Body of pancreas (tissue), 4 donors: ENCODE measurements around the gene RNF152. TPM values are rescaled to one million over a fixed set of nuclear protein-coding genes. Genes with fewer than 3 reads are reported as not detected.

Experiments
- ATAC-seq: fragments of 150-250 bp; one replicate; pipeline ENCODE4 v1.9.1; 2016
- DNase-seq, 4 donors: peaks; one replicate each; pipeline ENCODE4 v3.0.0-alpha.2; 2019
- H3K27ac ChIP-seq, 4 donors: fragments of 200-600 bp; sonication (generic); 1 replicate in 3 of 4; 2 replicates in 1 of 4; pipeline versions ENCODE4 v1.5.1 to v1.6.1; 2016 to 2019; ENCODE audit warnings: mild to moderate bottlenecking in 1 of 4, mixed read lengths in 1 of 4, moderate library complexity in 1 of 4
- H3K27me3 ChIP-seq, 2 donors: fragments of 200-600 bp; sonication (generic); one replicate each; pipeline ENCODE4 v1.6.0; 2016; ENCODE audit warnings: mild to moderate bottlenecking in 1 of 2
- H3K36me3 ChIP-seq, 2 donors: fragments of 200-600 bp; sonication (generic); replicated peaks in 1 of 2; 2 replicates each; pipeline ENCODE4 v1.5.1; 2016; ENCODE audit warnings: low read depth in 2 of 2; ENCODE audit not compliant: insufficient read depth in 1 of 2
- H3K4me1 ChIP-seq: fragments of 200-600 bp; sonication (generic); one replicate; pipeline ENCODE4 v1.6.0; 2016
- H3K4me3 ChIP-seq, 2 donors: fragments of 200-600 bp; sonication (generic); 1 replicate in 1 of 2; 2 replicates in 1 of 2; pipeline ENCODE4 v1.5.1; 2016 to 2019
- H3K9me3 ChIP-seq, 3 donors: fragments of 200-600 bp; sonication (generic); 1 replicate in 2 of 3; 2 replicates in 1 of 3; pipeline ENCODE4 v1.5.1; 2016
- CTCF ChIP-seq, 7 experiments: fragments of 450-650 bp in 4 of 7; fragments of 200-600 bp in 3 of 7; sonication (generic) in 3 of 7; IDR thresholded peaks; one replicate each; pipeline ENCODE4 v1.5.1; 2016 to 2019; ENCODE audit warnings: antibody characterized with exemption in 7 of 7
- POLR2A ChIP-seq, 3 donors: fragments of 450-650 bp; IDR thresholded peaks; one replicate each; pipeline ENCODE4 v1.6.1; 2016; ENCODE audit warnings: antibody characterized with exemption in 3 of 3, mild to moderate bottlenecking in 2 of 3
- WGBS, 2 donors: methylation state at CpG; one replicate each; pipeline ENCODE4 v1.1.5; 2017; 5-methylcytosine and 5-hydroxymethylcytosine counted together
- intact Hi-C: fragments of 100-400 bp; cut with DNase I; formaldehyde crosslinking; loops from one replicate; pipeline ENCODE4 v1.15.1; 2023
- total RNA-seq, 2 donors: library from RNA; depleted of rRNA; stranded (reverse); fragments of >200 nt; gene quantifications; one replicate each; pipeline ENCODE4 v1.1.0, GENCODE V29; 2016

Gene RNF152
- total RNA-seq, 2 donors from 2014 or later = 7.8 to 11.5 TPM

DNA sequence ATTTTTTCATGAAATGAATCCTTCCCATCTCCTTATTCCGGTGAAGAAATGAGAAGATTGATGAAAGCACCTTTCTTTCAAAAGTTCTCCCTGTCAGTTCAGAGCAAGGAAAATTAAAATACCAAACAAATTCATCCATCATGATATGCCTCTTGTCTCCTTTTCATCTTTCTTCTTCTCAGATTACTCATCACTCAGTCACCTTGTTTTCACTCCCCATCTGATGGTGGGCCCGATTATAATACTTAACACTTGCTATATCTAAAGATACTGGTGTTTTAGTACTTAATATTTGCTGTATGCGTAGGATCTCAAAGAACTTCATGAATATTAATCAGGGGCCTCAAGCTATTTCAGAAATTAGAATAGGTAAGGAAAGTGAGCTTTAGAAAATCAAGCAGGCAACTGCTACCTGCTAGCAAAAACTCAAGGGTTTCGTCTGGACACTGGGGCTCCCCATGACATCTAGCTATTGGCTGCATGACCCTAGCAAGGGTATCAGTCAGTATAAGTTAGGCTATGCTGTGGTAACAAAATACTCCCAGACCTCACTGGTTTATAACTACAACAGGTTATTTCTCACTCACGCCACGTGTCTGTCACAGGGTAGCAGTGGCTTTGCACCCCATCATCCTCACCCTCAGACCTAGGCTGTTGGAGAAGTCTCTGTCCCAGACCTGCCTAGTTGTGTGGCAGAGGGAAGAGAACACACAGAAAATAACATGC is 39.0 kb upstream of the RNF152 start:
- H3K4me3 ChIP-seq = no peak overlapping the region
- TF ChIP-seq POLR2A (IDR thresholded peaks at IDR 0.05) (no peak), CTCF (IDR thresholded peaks at IDR 0.05) (no peak)
- no peak overlapping the region for H3K27ac ChIP-seq
- no peaks in the 10 kb centered on the region for H3K36me3 ChIP-seq
- H3K4me1 ChIP-seq = no peaks in the 10 kb centered on the region
- 77 to 85% methylated on average over 6 of the region's 6 CpGs for WGBS, 2 donors
- H3K9me3 ChIP-seq = no peaks in the 10 kb centered on the region
- intact Hi-C loops = no loop called here
- ATAC-seq (no peak), DNase-seq (no peak)
- H3K27me3 ChIP-seq = no peaks in the 10 kb centered on the region

- H3K9me3 ChIP-seq = no peaks in the 10 kb centered on the region
- intact Hi-C loops = loop anchor here (10.0 kb wide), 1 partner anchor 55 kb away; no protein-coding TSS in a partner anchor
- ATAC-seq (no peak), DNase-seq (no peak)
- WGBS, 2 donors = 51 to 54% methylated on average over 3 of the region's 3 CpGs
- TF ChIP-seq CTCF (IDR thresholded peaks at IDR 0.05) = no peak
- no peak for TF ChIP-seq POLR2A (IDR thresholded peaks at IDR 0.05)
- H3K4me1 ChIP-seq = no peaks in the 10 kb centered on the region
- no peaks in the 10 kb centered on the region for H3K27me3 ChIP-seq
- H3K27ac ChIP-seq = no peak overlapping the region
- H3K36me3 ChIP-seq = no peaks in the 10 kb centered on the region
- no peak overlapping the region for H3K4me3 ChIP-seq
Measured at GRCh38 chr18:61929881-61930640, 37.3 kb upstream of the RNF152 start.

- ATAC-seq = no peak
- WGBS, 2 donors = 62 to 68% methylated on average over 4 of the region's 4 CpGs
Measured at GRCh38 chr18:61926532-61926931, 33.7 kb upstream of the RNF152 start.

GRCh38 chr18:61924550-61924949 is 31.7 kb upstream of the RNF152 start:
- H3K27me3 ChIP-seq = no peaks in the 10 kb centered on the region
- ATAC-seq (no peak), DNase-seq (no peak)
- intact Hi-C loops = loop anchor here (10.0 kb wide), 1 partner anchor 60 kb away; no protein-coding TSS in a partner anchor
- no peak overlapping the region for H3K4me3 ChIP-seq
- WGBS, 2 donors = 50 to 63% methylated on average over 5 of the region's 5 CpGs
- H3K27ac ChIP-seq = no peak overlapping the region
- TF ChIP-seq CTCF (IDR thresholded peaks at IDR 0.05) (no peak), POLR2A (IDR thresholded peaks at IDR 0.05) (no peak)
- H3K36me3 ChIP-seq = no peaks in the 10 kb centered on the region
- H3K4me1 ChIP-seq = no peaks in the 10 kb centered on the region
- H3K9me3 ChIP-seq = no peaks in the 10 kb centered on the region

More at GRCh38 chr18:61926532-61926931, 33.7 kb upstream of the RNF152 start:
- no peaks in the 10 kb centered on the region for H3K36me3 ChIP-seq
- no peak for TF ChIP-seq POLR2A (IDR thresholded peaks at IDR 0.05)
- TF ChIP-seq CTCF (IDR thresholded peaks at IDR 0.05) = no peak
- H3K4me1 ChIP-seq = no peaks in the 10 kb centered on the region
- H3K27ac ChIP-seq = no peak overlapping the region
- no peak for DNase-seq
- no peaks in the 10 kb centered on the region for H3K9me3 ChIP-seq
- intact Hi-C loops = loop anchor here (10.0 kb wide), 1 partner anchor 58 kb away; no protein-coding TSS in a partner anchor
- H3K4me3 ChIP-seq = no peak overlapping the region
- H3K27me3 ChIP-seq = no peaks in the 10 kb centered on the region
